GM19193 (cell line): Measurements from ENCODE around the gene RHOT2.

Experiments used
- POLR2A ChIP-seq: IDR thresholded peaks from 4 replicates; pipeline ENCODE4 v1.6.1; 2011; ENCODE audit not compliant: insufficient read depth, insufficient read length; ENCODE audit errors: extremely low read depth

The RHOT2 gene

GRCh38 chr16:629185-629832 is 38.6 kb upstream of the RHOT2 start:
- TF ChIP-seq POLR2A = no peak

DNA sequence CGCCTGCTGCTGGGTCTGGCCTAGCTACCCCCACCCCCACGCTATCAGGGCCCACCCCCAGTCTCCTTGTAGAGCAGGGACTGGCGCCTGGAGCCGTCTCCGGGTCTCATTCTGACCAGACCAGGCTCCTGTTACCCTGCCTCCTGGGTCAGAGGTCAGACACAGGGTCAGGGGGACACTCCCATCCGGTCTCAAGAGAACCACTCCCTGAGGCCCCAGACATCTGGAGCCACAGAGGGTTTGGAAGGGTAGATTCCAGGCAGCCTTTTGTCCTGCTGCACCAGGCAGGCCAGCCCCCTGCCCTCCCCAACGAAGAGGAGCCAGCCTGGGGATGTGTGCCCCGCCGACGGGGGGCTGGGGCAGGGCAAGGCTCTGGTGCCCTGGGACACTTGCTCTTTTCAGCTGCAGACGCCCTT is 38.1 kb upstream of the RHOT2 start:
- no peak for TF ChIP-seq POLR2A

GRCh38 chr16:630249-630814 is 37.6 kb upstream of the RHOT2 start:
- TF ChIP-seq POLR2A = no peak

- TF ChIP-seq POLR2A = no peak
Observed at GRCh38 chr16:630815-631405, 37.0 kb upstream of the RHOT2 start, which contains the start of gene WFIKKN1. TSS of gene WFIKKN1 (plus strand) at chr16:630985. CDS start at chr16:631254, 269 bp downstream.

GRCh38 chr16:631808-632358 is 36.0 kb upstream of the RHOT2 start:
- no peak for TF ChIP-seq POLR2A

GRCh38 chr16:632486-633335 is 35.2 kb upstream of the RHOT2 start:
- no peak for TF ChIP-seq POLR2A

DNA sequence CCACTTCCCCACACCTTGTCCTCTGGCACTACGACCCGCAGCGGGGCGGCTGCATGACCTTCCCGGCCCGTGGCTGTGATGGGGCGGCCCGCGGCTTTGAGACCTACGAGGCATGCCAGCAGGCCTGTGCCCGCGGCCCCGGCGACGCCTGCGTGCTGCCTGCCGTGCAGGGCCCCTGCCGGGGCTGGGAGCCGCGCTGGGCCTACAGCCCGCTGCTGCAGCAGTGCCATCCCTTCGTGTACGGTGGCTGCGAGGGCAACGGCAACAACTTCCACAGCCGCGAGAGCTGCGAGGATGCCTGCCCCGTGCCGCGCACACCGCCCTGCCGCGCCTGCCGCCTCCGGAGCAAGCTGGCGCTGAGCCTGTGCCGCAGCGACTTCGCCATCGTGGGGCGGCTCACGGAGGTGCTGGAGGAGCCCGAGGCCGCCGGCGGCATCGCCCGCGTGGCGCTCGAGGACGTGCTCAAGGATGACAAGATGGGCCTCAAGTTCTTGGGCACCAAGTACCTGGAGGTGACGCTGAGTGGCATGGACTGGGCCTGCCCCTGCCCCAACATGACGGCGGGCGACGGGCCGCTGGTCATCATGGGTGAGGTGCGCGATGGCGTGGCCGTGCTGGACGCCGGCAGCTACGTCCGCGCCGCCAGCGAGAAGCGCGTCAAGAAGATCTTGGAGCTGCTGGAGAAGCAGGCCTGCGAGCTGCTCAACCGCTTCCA is 34.4 kb upstream of the RHOT2 start:
- no peak for TF ChIP-seq POLR2A

GRCh38 chr16:634051-634670 is 33.8 kb upstream of the RHOT2 start:
- TF ChIP-seq POLR2A = no peak

- no peak for TF ChIP-seq POLR2A
Observed at GRCh38 chr16:634996-635395, 32.9 kb upstream of the RHOT2 start.

- no peak for TF ChIP-seq POLR2A
Observed at GRCh38 chr16:635573-636205, 32.2 kb upstream of the RHOT2 start.

DNA sequence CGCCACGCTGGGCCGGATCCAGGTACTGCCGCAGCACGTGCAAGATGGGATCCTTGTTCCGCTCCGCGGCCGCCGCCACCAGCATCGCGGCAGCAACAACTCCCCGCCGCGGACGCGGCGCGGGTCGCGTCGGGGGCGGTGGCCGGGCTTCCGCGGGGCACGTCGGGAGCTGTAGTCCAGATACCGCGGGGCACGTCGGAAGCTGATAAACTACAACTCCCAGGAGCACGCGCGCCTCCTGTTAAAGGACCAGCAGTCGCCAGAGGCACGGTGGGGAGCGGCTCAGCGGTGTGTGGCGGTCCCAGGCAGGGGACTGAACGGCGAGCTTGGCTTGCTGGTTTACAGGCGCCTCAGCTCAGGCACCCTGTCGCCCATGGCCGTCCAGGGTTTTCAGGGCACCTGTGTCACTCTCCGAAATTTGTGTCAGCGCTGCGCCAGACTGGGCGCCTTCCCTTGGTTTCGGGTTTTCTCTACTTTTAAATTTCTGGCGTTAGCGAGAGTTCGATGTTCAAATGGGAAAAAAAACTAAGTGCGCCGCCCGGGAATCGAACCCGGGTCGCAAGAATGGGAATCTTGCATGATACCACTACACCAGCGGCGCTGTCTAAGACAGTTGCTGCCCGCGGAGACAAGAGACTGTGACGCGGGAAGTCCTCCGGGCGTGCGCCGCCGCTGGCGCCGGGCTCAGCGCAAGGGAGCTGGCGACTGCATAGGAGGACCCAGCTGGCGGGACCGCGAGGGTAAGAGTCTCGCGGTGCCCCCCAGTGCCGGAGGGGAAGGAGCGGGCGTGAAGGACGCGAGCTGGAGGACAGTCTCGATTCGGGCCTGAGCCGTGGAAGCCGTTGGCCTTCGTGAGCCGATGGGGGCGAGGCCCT is 31.5 kb upstream of the RHOT2 start, which contains the start of gene METTL26:
Gene METTL26, minus strand, starts transcription at position 100 of the 875 bp plus-strand sequence. Its CDS starts 15 bp downstream, at position 85.
- TF ChIP-seq POLR2A = peak; percentile 79
